Gastrocnemius medialis (tissue), 4 donors: ENCODE data around the gene MYO18B.

Experiments used
- CTCF ChIP-seq, 5 experiments: fragments of 450-650 bp in 3 of 5; fragments of 200-600 bp in 2 of 5; sonication (generic) in 2 of 5; IDR thresholded peaks in 4 of 5; conservative IDR thresholded peaks in 1 of 5; 1 replicate in 4 of 5; 2 replicates in 1 of 5; pipeline ENCODE4 v1.5.1; 2016 to 2019; ENCODE audit warnings: antibody characterized with exemption in 5 of 5, mild to moderate bottlenecking in 3 of 5, moderate library complexity in 3 of 5
- POLR2A ChIP-seq, 2 donors: fragments of 450-650 bp; IDR thresholded peaks; one replicate each; pipeline ENCODE4 v1.6.1; 2017; ENCODE audit warnings: antibody characterized with exemption in 2 of 2, mild to moderate bottlenecking in 2 of 2, moderate library complexity in 2 of 2

GRCh38 chr22:25835348-25835747 lies 93.4 kb downstream of the MYO18B start:
- TF ChIP-seq CTCF (IDR thresholded peaks at IDR 0.05 in 4 of 5, conservative IDR thresholded peaks at IDR 0.05 in 1 of 5): no peak
- no peak for TF ChIP-seq POLR2A (IDR thresholded peaks at IDR 0.05)
